Central memory CD4-positive, alpha-beta T cell (primary cell): ENCODE results near the gene GLIS2.
"Not testable (repeated sequence)": the region's sequence is repeated elsewhere in the genome, so short reads cannot be mapped to it uniquely, and the experiment has no call there.

ENCODE experiments used
- DNase-seq: peaks from one replicate; pipeline ENCODE4 v3.0.0; 2022

Gene GLIS2

DNA sequence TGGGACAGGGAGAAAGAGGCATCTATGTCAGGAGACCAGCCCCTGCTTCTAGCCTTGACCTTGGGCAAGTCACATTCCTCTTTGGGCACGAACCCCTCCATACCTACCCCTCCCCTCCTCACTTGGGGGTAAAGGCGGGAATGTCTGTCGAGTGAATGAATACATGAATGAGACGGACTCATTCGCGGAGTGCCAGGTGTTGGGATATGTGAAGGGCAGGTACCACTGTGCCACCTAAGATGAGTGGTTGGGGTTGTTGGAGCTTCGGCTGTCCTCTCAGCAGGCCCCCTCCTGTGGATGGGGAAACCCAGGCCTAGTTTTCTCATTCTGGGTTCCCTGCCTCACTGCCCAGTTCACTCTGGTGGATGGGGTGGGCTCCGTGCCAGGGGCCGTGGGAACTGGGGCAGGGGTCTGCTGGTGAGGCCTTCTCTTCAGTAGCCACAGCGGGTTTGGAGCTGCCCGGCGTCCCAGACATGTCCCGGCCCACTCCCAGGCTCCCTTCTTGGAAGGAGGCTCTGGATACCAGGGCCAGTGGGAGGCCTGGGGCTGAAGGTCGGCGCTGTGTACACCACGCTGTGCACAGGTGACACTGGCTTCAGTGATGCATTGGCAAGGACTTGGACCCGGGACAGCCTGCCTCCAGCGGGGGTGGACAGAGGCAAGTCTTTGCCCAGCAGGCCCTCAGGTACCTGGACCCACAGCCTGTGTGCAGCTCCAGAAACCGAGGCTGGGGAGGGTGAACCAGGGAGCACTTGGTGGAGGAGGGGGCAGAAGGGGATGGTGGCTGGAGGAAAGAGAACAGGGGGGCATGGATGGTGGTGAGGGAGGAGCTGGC lies 5.6 kb downstream of the GLIS2 start:
- no peak for DNase-seq

DNA sequence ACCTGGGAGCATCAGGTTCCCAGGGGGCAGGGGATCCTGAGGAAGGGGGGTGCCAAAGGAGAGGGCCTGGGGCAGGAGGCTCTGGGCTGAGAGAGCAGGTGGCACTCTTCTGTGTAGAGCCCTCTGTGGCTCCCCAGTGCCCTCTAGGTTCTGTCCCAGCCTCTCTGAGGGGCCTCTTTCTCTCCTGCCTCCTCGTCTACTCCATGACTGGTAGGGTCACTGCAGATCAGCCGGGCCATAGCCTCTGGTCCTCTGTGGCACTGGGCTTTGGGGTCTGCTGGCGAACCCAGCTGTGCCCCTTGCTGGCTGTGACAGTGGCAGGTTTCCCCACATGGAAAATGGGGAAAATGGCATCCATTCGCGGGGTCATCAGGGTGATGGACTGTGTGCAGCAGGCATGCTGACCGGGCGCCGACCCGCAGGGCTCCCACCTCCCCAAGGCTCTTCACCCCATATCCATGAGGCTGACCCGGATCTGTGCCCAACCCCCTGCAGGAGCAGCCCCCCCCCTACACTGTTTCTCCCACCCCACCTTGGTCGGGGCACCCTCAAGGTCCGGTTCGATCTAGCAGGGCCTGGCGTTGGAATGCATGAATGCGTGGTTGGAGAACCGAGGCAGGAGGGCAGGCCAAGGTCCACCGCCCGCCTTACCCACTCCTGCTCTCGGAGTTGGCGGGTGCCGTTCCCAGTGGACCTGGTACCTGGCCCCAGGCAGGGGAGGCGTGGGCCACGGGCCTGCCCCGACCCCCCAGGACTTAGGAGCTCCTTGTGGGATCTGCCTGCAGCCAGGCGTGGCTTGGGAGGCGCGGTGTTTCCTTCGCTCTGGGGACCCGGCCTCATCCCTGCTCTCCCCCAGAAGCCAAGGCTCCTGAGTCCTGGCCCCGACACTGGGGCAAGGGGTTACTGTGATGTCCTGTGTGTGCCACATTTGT lies 6.5 kb downstream of the GLIS2 start:
- no peak for DNase-seq

DNA sequence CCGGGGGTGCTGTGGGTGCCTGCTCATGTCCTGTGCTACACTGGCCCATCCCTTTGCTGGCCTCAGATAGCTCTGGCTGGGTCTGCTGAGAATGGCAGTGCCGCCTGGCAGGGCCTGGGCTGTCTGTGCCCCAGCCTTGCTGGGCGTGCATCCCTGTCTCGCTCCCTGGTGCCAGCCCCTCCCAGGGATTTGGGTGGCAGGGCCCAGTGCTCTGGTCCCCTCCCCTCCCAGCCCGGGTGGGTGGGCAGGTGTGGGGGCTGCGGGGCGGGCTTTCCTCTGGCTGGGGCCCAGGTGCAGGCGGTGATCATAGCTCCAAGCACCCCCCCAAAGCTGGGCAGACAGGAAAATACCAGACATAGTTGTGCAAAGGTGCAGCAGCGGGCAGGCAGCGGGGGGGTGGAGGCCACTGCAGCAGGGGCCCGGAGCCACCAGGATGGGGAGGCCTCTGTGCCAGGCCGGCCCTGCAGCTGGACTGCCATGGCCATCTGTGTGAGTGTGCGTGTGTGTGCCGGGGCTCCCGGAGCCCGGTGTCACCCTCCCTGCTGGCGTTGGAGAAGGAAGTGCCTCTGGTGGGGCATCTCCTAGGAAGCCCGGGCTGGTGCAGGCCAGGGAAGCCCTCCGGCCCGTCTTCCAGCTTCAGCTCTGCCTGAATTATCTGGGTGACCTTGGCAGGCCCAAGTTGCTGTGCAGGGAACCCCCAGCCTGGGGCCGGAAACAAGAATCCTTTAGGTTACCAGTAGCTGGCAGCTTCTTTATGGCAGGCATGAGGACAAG lies 7.4 kb downstream of the GLIS2 start:
- no peak for DNase-seq

DNA sequence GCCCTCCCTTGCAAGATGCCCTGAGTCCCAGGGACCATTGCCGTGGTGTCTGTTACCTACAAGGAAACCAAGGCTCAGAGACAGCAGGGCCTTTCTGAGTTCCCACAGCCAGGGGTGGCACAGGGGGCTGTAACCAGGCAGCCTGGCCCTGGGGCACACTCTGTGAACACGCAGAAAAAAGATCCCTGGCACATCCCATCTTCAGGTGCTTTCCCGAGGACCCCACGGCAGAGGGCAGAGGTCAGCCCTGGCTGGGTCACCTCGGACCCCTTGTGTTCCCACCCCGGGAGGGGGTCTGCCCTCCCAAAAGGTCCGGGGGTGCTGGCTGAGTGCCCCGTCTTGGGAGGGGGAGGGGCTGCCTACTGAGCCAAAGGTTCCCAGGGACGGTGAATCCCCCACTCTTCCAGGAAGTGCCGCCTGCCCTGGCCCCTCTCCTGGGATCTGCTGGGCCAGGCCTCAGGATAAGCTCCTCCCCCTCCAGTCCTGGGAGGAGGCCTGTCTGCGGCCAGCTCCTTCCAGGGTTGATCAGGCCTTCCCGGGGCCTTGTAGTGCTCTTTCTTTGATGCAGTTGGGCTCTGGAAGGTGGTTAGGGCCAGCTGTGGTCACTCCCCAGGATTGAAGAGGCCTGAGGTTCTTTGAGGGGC lies 8.1 kb downstream of the GLIS2 start:
- no peak for DNase-seq

DNA sequence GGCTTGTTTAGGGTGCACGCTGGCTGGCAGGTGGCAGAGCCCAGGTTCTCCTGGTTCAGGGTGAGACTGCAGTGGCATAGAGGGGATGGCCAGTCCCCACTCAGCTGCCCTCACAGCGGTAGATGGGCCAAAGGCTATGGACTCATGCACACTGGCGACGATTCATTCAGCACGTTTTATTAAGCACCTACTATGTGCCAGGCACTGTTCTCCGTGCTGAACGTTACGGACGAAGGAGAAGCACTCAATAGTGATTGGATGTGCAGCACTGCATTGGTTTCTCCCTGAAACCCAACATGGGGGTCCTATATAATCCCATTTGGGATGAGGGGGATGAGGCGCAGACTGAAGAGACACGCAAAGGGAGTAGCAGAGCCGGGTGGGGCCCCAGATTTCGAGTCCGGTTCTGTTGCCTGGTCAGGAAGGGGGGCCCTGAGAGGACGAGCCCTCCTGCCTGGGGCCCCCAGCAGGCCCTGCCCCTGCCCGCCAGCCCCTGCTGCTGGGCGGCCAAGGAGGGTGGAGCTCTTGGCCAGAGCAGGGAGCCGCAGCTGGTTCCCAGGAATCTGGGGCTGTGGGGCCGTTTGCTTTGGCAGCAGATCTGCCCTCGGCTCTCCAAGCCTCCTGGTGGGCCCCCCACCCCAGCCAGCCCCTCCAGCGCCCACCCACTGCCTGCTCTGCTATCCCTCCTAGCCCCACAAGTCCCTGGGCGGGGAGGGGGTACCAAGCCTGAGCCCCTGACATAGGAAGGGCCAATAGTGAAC lies 8.8 kb downstream of the GLIS2 start:
- DNase-seq, result no peak

DNA sequence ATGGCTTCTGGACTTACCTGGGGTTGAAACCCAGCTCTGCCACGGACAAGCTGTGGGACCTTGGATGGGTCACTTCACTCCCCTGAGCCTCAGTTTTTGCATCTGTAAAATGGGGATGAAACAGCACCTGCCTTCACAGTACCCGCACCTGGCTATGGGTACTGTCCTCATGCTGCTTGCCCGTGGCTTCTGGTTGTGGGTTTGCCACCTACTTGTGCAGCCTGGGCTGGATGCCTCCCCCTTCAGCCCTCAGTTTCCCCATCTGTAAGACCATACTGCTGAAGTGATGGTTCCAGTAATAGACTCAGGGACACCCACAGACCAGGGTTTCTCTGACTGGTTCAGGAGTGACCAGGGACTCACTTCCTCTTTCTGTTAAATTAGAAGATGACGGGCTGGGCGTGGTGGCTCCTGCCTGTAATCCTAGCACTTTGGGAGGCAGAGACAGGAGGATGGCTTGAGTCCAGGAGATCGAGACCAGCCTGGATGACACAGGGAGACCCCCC lies 9.4 kb downstream of the GLIS2 start:
- no peak for DNase-seq

DNA sequence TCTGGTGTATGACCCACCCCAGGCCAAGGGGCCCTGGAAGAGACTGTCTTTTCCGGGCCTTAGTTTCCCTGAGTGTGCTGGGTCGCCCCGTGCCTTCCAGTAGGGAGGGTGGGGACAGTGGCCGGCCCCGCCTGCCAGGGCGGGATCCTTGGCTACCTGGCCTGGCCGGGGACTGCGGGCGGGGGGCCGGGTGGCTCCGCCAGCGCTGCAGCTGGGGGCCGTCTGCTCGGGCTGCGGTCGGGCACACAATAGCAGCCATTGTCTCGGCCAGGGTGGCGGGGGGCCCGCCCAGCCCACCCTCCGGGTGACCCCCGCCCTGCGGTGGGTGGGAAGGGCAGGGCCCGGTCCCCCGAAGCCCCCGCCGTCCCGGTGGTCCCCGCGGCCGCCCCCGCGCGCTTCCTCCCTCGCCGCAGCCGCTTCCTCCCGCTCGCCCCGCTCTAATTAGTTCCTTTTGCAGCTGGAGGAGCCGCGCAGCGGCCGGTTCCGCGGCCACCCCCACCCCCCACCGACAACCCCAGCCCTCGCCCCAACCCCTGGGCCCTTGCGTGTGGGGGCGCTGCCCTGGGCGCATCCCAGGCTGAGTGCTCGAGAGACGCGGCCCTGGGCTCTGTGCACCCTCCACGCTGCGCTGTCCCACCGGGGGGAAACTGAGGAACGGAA lies 11.6 kb downstream of the GLIS2 start:
- DNase-seq, result no peak

DNA sequence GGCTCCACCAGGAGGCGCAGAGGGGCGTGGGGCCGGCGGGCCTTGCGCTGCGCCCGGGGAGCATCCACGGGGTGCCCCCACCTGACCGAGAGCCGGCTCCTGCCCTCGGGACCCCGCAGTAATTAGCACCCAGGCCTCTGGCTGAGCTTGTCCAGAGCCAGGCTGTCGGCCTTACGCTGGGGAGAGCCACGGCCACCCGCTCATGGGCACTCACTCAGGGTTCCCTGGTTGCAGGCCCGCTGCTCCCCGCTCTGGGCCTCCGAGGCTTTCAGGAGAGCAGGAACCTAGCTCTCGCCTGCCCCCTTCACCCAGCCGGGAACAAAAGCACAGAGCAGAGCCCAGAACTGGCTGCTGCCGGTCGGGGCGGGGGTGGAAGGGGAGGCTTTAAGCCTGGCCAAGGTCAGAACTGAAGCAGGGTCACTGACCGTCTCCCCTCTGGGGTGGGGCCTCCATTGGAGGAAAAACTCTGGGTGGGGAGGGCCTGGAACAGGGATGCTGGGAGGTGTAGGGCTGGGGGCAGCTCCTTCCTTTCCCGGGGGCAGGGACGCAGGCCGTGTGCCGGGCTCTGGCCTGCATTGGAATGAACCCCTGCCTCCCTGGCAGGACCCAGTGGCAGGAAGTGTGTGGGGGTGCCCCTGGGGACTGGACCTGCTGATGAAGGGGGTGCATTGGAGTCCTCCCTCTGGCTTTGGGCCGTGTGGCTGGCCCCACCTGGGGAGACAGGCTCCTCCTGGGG lies 12.3 kb downstream of the GLIS2 start:
- peak; percentile 42 for DNase-seq

DNA sequence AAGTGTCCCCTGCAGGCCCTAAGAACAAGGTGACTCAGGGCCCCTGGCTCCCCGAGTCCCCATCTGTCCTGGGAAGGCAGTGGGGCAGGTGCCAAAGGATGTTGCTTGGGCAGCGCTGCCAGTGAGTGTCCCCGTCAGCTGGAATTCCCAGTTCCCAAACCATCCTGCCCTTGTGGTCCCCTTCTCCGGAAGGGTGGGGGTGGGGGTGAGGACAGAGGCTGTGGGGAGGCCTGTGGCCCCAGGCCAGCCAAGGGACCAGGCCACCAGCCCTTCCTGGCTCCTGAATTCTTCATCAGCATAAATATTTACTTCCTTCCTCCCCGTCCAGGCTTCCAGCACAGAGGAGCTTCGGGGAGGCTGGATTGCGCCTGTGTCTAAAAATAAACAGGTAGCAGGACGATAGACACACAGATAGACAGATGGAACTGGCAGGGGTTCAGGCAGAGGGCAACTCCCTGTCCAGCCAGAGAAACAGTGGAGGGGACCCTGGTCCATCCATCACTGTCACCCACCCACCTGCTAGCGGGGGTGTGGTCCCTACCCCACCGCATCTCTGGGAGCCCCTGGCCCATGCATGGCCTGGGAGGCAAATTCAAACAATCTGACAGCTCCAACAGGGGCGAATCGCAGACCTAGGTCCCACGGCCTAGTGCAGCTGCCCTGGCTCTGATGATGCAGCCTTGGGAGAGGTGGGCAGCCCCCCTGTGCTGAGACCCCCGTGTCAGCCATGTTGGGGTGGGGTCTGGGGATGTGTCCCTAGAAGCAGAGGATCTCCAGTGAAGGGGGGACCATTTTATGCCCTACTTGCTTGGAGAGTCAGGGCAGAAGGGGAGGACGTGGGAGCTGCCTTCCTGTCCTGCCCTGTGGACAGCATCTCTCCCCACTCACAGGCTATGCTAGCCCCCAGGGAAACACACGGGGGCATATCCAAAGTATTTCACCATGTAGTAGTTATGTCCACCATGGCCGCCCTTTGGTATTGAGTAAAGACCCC lies 13.2 kb downstream of the GLIS2 start:
- DNase-seq, result no peak

DNA sequence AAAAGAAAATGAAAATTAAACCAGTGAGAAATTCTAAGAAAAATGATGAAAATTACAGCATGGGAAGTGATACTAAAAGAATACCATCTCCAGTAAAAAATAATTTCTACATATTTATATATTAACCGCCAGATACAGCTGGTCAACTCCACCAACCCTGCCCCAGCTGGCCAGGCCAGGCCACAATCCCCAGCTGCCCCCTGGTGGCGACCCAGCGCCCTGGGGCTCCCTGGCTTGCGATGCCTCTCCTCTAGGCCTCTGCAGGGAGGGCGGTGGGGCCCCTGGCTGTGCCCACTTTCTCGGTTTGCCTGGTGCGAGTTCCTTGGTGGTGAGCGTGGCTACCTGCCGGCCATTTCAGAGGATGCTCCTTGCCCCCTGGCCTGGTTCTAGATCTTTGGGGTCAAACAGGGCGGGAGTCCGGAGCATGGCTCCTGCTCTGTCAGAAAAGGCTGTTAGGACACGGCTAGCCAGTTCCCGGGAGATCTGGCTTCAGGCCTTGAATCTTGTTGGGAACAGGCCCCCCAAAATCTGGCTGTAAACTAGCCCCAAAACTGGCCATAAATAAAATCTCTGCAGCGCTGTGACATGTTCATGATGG lies 14.5 kb downstream of the GLIS2 start:
- DNase-seq, result peak; percentile 54

DNA sequence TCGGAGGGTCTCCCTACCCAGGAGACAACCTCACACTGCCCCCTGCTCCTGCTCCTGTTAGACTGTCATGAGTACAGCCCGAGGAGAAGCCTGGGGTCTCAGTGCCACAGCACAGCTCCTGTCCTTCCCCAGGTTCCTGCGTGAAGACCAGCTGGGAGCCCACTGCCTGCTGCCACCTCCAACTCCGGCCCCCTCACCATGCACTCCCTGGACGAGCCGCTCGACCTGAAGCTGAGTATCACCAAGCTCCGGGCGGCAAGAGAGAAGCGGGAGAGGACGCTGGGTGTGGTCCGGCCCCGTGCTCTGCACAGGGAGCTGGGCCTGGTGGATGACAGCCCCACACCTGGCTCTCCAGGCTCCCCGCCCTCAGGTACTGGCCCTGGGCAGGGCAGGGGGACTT lies 16.2 kb downstream of the GLIS2 start:
- no peak for DNase-seq

DNA sequence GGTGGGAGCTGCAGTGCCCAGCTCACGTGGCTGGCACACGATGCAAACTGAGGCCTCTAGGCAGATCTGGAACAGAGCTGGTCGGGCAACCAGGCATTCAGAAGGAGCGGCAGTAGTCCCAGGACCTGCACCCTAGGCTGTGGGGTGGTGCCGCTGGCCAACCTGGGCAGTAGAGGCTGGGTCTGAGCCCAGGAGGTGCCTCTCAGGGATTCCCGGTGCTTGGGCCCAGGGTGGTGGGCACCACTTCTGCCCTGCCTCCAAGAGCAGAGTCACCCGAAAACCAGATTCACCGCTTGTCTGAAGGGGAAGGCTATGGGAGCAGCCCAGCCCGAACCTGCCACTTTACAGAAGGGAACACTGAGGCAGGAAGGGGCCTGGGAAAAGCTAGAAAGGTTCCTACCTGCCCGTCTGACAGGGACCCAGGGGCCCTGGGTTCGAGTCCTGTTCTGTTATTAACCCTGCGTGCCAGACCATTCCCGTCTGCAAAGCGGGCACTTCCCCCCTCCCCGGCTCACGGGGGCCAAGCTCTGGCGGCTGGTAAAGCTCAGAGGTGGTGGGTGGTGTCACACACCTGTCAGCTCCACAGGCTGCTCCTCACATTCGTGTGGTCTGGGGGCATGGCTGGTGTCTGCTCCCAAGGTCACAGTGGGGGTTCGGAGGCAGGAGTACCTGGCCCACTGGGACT lies 16.9 kb downstream of the GLIS2 start:
- no peak for DNase-seq

DNA sequence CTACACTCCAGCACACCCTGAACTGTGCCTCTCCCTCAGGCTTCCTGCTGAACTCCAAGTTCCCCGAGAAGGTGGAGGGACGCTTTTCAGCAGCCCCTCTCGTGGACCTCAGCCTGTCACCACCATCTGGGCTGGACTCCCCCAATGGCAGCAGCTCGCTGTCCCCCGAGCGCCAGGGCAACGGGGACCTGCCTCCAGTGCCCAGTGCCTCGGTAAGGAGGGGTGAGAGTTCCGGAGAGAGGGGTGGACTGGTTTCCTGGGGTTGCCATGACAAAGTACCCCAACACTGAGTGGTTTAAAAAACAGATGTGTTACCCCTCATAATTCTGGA lies 17.4 kb downstream of the GLIS2 start:
- DNase-seq, result no peak

DNA sequence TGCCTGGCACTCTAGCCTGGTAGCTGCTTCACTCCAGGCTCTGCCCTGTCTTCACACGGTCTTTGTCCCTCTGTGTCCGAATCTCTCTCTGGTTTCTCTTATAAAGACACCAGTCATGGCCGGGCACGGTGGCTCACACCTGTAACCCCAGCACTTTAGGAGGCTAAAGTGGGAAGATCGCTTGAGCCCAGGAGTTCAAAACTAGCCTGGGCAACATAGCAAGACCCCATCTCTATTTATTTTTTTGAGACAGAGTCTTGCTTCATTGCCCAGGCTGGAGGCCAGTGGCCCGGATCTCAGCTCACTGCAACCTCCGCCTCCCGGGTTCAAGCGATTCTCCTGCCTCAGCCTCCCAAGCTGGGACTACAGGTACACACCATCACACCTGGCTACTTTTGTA lies 17.8 kb downstream of the GLIS2 start:
- DNase-seq, result not testable (repeated sequence)

DNA sequence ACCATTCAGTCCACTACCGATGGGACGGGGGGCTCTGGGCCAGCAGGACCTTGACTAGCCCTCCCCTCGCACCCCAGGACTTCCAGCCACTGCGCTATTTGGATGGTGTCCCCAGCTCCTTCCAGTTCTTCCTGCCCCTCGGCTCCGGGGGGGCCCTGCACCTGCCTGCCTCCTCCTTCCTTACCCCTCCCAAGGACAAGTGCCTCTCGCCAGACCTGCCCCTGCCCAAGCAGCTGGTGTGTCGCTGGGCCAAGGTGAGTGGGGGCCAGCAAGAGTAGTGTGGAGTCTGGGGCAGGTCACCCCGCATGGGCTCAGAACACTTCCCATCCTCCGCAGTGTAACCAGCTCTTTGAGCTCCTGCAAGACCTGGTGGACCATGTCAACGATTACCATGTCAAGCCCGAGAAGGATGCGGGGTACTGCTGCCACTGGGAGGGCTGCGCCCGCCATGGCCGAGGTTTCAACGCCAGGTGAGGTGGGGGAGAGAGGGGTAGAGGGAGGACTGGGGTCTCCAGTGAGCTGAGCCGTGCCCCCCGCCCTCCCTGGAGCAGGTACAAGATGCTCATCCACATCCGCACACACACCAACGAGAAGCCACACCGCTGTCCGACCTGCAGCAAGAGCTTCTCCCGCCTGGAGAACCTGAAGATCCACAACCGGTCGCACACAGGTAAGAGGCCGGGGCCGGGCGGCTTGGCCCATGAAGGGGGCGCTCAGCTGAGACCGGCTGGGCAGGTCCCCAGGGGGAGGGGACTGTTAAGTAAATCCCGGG lies 19.0 kb downstream of the GLIS2 start:
- DNase-seq, result no peak

DNA sequence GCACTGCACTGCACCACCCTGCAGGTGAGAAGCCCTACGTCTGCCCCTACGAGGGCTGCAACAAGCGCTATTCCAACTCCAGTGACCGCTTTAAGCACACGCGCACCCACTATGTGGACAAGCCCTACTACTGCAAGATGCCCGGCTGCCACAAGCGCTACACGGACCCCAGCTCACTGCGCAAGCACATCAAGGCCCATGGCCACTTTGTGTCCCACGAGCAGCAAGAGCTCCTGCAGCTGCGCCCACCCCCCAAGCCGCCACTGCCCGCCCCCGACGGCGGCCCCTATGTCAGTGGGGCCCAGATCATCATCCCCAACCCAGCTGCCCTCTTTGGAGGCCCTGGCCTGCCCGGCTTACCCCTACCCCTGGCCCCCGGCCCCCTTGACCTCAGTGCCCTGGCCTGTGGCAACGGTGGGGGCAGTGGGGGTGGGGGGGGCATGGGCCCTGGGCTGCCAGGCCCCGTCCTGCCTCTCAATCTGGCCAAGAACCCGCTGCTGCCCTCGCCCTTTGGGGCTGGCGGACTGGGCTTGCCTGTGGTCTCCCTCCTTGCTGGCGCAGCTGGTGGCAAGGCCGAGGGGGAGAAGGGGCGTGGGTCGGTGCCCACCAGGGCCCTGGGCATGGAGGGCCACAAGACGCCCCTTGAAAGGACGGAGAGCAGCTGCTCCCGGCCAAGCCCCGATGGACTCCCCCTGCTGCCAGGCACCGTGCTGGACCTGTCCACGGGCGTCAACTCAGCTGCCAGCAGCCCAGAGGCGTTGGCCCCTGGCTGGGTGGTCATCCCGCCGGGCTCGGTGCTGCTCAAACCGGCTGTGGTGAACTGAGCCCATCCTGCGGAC lies 21.1 kb downstream of the GLIS2 start:
- DNase-seq, result no peak
